Tibial nerve (tissue), 3 donors: ENCODE data around the gene HDGFL2.

Experiments
- POLR2A ChIP-seq, 2 donors: fragments of 450-650 bp; IDR thresholded peaks; one replicate each; pipeline ENCODE4 v1.6.1; 2017; ENCODE audit warnings: antibody characterized with exemption in 2 of 2, mild to moderate bottlenecking in 2 of 2, moderate library complexity in 2 of 2
- TF ChIP-seq, protein P1 (sequence below), 5 experiments: fragments of 200-600 bp in 3 of 5; fragments of 450-650 bp in 2 of 5; sonication (generic) in 3 of 5; IDR thresholded peaks; one replicate each; pipeline ENCODE4 v1.5.1; 2016 to 2019; ENCODE audit warnings: antibody characterized with exemption in 5 of 5, mild to moderate bottlenecking in 3 of 5, moderate library complexity in 2 of 5

- TF ChIP-seq, protein P1, sequence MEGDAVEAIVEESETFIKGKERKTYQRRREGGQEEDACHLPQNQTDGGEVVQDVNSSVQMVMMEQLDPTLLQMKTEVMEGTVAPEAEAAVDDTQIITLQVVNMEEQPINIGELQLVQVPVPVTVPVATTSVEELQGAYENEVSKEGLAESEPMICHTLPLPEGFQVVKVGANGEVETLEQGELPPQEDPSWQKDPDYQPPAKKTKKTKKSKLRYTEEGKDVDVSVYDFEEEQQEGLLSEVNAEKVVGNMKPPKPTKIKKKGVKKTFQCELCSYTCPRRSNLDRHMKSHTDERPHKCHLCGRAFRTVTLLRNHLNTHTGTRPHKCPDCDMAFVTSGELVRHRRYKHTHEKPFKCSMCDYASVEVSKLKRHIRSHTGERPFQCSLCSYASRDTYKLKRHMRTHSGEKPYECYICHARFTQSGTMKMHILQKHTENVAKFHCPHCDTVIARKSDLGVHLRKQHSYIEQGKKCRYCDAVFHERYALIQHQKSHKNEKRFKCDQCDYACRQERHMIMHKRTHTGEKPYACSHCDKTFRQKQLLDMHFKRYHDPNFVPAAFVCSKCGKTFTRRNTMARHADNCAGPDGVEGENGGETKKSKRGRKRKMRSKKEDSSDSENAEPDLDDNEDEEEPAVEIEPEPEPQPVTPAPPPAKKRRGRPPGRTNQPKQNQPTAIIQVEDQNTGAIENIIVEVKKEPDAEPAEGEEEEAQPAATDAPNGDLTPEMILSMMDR (IDR thresholded peaks at IDR 0.05) = no peak
- TF ChIP-seq POLR2A (IDR thresholded peaks at IDR 0.05) = no peak
Observed at GRCh38 chr19:4494691-4495064, 22.6 kb downstream of the HDGFL2 start.
